ENCODE results near the gene MAPK1IP1L.

MAPK1IP1L gene

GRCh38 chr14:55097881-55098560 lies 46.6 kb downstream of the MAPK1IP1L start:
- no peak for DNase-seq (ENCODE audit: low spot score)

GRCh38 chr14:55098561-55098898 lies 47.1 kb downstream of the MAPK1IP1L start:
- DNase-seq (ENCODE audit: low spot score): no peak

- peak; percentile 56 for DNase-seq (ENCODE audit: low spot score)
Observed at GRCh38 chr14:55099756-55100155, 48.3 kb downstream of the MAPK1IP1L start.

GRCh38 chr14:55101698-55102097 lies 50.3 kb downstream of the MAPK1IP1L start:
- no peak for DNase-seq (ENCODE audit: low spot score)

GRCh38 chr14:55102141-55102621 lies 50.7 kb downstream of the MAPK1IP1L start:
- DNase-seq (ENCODE audit: low spot score): peak; percentile 91

GRCh38 chr14:55103005-55103640 lies 51.7 kb downstream of the MAPK1IP1L start:
- DNase-seq (ENCODE audit: low spot score): peak; percentile 85

- no peak for DNase-seq (ENCODE audit: low spot score)
Observed at GRCh38 chr14:55103971-55104954, 52.8 kb downstream of the MAPK1IP1L start.

- no peak for DNase-seq (ENCODE audit: low spot score)
Observed at GRCh38 chr14:55105991-55106390, 54.5 kb downstream of the MAPK1IP1L start.

- peak; percentile 95 for DNase-seq (ENCODE audit: low spot score)
Observed at GRCh38 chr14:55107766-55108554, 56.5 kb downstream of the MAPK1IP1L start.

- no peak for DNase-seq (ENCODE audit: low spot score)
Observed at GRCh38 chr14:55109836-55110235, 58.4 kb downstream of the MAPK1IP1L start.

- no peak for DNase-seq (ENCODE audit: low spot score)
Observed at GRCh38 chr14:55111122-55111708, 59.8 kb downstream of the MAPK1IP1L start.

- no peak for DNase-seq (ENCODE audit: low spot score)
Observed at GRCh38 chr14:55114720-55115119, 63.3 kb downstream of the MAPK1IP1L start.

- no peak for DNase-seq (ENCODE audit: low spot score)
Observed at GRCh38 chr14:55115460-55115859, 64.0 kb downstream of the MAPK1IP1L start.

GRCh38 chr14:55115861-55116245 lies 64.4 kb downstream of the MAPK1IP1L start:
- no peak for DNase-seq (ENCODE audit: low spot score)

- no peak for DNase-seq (ENCODE audit: low spot score)
Observed at GRCh38 chr14:55116246-55117030, 65.0 kb downstream of the MAPK1IP1L start.

- DNase-seq (ENCODE audit: low spot score): no peak
Observed at GRCh38 chr14:55117803-55118441, 66.5 kb downstream of the MAPK1IP1L start.

GRCh38 chr14:55118761-55119160 lies 67.3 kb downstream of the MAPK1IP1L start:
- DNase-seq (ENCODE audit: low spot score): no peak

Measured in GM03348 (cell line).